GM11168 (cell line): ENCODE results near the gene GFRA1.
"Not testable (repeated sequence)": the region's sequence is repeated elsewhere in the genome, so short reads cannot be mapped to it uniquely, and the experiment has no call there.

Experiments
- in situ Hi-C: fragments of 300-500 bp; cut with MboI; formaldehyde crosslinking; loops from one replicate; pipeline ENCODE4 v1.12.0; 2022; ENCODE audit warnings: low sequenced_read_pairs; ENCODE audit not compliant: unreplicated experiment

Gene GFRA1

GRCh38 chr10:116080553-116080952, 192.5 kb downstream of the GFRA1 start:
- in situ Hi-C loops: no loop called here

- in situ Hi-C loops: no loop called here
Observed at GRCh38 chr10:116079355-116079754, 193.7 kb downstream of the GFRA1 start.

GRCh38 chr10:116076621-116077020, 196.4 kb downstream of the GFRA1 start:
- in situ Hi-C loops: no loop called here

GRCh38 chr10:116073510-116073909, 199.5 kb downstream of the GFRA1 start:
- in situ Hi-C loops: no loop called here

DNA sequence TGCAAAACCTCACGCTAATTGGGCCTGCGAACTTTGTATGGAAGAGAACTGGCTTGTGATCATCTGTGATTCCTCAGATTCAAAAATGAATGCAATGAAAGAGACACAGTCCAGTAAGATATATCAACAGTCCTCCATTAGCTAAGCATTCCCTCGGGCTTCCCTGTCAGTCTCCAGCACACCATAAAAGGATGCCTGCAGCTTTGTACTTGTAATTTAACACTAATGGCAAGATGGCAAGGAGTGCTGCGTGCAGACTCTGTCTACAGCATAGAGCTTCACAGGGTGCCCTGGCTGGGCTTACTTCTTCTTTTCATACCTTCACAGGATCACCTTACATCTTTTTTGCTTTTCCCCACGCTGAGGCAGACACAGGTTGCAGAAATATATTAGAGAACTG, 200.0 kb downstream of the GFRA1 start:
- in situ Hi-C loops: no loop called here

GRCh38 chr10:116071453-116072148, 201.4 kb downstream of the GFRA1 start:
- in situ Hi-C loops: no loop called here

DNA sequence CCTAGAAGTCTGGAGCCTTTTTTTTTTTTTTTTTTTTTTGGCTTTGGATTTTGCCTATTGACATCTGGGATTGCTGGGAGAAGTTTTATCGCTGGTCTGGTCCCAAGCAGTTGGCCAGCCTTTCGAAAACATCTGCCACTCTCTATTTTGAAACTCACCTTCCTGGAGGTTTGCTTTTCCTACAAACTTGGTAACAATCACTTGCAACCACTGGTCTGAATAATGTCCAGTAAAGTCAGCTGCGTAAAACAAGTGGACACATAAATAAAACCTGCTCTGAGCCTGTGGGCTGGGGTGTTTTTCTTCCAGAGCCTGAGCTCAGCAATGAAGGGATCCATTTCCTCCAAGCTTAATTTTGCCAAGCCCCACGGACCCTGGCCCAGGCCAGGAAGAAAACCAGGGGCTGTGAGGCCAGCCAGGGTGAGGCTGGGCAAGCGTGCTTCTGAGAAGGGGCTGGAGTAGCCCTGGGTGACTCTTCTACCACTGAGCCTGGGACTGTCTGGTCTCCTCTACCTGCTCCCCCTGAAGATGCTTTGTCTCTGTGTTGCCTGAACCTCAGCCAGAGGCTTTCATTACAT, 202.2 kb downstream of the GFRA1 start:
- in situ Hi-C loops: no loop called here

GRCh38 chr10:116069856-116070255, 203.2 kb downstream of the GFRA1 start:
- in situ Hi-C loops: no loop called here

DNA sequence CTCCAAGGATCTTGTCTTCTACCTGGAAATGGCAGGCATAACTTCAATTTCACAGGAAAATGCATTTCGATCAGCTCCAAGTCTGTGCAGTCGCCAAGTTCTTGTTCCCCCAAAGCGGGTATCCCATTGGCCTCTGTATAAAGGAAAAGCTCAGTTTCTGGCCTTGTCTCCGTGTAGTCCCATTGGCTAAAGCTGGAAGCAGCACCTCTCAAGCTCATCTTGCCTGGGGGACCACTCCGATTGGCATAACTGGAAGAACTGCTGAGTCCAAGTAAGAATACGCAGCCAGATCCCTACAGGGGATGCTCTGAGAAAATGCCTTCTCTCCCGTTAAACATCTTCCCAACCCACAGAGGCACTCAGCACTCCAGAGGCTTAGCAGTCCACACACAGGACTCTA, 205.2 kb downstream of the GFRA1 start:
- in situ Hi-C loops: no loop called here

DNA sequence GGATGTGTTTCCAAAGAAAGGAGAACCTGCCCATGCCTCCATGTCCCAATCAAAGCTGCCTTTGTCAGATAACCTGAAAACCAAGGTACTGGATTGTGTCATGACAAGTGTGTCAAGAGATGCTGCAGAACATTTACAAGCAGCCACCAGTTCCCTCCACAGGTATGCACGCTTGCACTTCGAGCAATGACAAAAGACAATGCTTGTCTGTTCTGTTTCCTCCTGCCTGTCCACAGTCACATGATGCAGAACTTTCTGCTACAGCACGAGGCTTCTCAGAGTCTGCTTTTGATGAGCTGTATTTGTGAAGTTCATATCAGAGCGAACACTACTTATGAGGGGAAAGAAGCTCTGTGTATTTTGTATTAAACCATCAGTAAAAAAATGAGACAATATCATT, 209.9 kb downstream of the GFRA1 start:
- in situ Hi-C loops: no loop called here

- in situ Hi-C loops: no loop called here
Observed at GRCh38 chr10:116060864-116061263, 212.1 kb downstream of the GFRA1 start.

DNA sequence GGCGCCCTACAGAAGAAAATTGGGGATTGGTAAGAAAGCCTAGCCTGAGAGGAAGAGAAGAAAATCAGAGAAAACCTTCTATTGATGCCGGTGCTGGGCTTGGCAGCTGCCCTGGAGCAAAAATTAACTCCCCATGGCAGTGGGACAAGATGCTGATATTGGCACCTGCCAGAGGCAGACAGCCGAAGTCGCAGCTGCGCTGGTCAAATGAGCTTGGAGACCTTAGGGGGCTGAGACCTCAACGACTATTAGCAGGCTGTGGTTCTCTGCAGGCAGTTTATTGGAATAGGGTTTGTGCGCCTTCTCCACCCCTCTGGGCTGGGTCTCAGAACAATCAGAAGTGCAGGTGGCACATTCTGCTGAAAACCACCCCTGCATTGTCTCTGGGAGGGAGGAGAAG, 213.7 kb downstream of the GFRA1 start:
- in situ Hi-C loops: no loop called here

DNA sequence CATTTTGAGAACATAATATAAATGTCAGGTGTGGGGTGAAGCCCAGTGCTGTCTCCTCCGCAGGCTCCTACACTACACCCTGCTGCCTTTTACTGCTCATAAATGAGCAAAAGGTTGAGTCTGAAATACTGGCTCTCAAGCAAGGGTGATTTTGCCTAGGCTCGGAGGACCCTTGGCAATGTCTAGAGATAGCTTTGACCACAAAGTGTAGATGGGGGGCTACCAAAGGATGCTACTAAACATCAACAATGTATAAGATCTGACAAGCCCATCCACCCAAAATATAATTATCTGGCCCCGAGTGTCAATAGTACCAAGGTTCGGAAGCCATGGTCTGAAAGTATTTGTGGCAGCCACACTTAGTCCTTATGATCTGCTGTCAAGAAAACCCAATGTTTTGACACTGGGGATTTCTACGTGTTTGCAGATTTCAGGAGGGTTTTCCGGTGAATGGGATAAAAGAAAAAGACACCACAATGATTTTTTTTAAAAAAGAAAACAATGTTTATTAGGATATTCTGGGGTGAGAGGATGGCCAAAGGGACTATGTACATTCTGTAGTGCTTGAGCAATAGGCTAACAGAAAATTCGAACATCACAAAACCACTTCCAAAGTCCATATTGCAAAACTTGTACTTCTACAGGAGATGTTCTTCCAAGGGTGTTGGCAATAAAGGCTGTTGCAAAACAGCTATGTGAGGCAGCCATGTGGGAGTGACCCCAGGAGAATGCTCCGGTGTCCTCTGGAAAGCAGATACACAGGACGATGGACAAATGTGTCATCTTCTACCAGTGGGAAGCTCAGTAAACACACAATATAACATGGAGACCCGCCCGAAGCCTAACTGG, 216.3 kb downstream of the GFRA1 start:
- in situ Hi-C loops: no loop called here

GRCh38 chr10:116055917-116056252, 217.1 kb downstream of the GFRA1 start:
- in situ Hi-C loops: no loop called here

GRCh38 chr10:116055252-116055916, 217.6 kb downstream of the GFRA1 start:
- in situ Hi-C loops: no loop called here

DNA sequence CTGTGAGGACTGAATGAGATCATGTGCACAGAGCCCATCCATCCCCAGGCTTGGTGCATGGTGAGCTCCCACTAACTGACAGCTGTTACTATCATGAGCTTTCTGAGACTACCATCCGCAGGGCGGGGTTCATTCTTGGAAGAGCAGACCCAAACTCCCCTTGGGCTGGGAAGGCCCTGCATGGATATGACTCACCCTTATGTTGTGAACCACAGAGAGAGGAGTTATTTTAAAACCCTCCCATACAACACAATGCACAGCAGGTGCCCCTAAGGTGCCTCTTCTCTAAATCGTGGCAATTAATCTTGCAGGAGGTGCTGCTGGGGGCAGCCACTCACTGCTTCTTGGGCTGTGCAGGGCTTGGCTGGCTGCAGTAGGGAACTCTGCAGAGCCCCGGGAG, 219.1 kb downstream of the GFRA1 start:
- in situ Hi-C loops: no loop called here

GRCh38 chr10:116053009-116053730, 219.8 kb downstream of the GFRA1 start:
- in situ Hi-C loops: not testable (repeated sequence)

DNA sequence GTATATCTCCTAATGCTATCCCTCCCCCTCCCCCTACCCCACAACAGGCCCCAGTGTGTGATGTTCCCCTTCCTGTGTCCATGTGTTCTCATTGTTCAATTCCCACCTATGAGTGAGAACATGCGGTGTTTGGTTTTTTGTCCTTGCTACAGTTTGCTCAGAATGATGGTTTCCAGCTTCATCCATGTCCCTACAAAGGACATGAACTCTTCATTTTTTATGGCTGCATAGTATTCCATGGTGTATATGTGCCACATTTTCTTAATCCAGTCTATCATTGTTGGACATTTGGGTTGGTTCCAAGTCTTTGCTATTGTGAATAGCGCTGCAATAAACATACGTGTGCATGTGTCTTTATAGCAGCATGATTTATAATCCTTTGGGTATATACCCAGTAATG, 220.5 kb downstream of the GFRA1 start:
- in situ Hi-C loops: not testable (repeated sequence)

- in situ Hi-C loops: no loop called here
Observed at GRCh38 chr10:116049974-116050304, 223.1 kb downstream of the GFRA1 start.

GRCh38 chr10:116049158-116049973, 223.6 kb downstream of the GFRA1 start:
- in situ Hi-C loops: no loop called here
